HCT116 (cell line): ENCODE data around the gene MORN5. TPM values are rescaled to one million over a fixed set of nuclear protein-coding genes. Genes with fewer than 3 reads are reported as not detected.

Experiments used
- ATAC-seq: fragments of 200-7000 bp; cut with Tn5 transposase; 2 replicates; pipeline ENCODE4 v1.9.1; 2020; ENCODE audit warnings: mild to moderate bottlenecking, moderate library complexity
- BruUV-seq: library from RNA; stranded (reverse); fragments of 400-500 nt; replicated peaks from 2 replicates; lab custom pipeline; 2021; lab: Mats Ljungman, UMichigan
- CTCF ChIA-PET: fragments of 300-600 bp; sonication (Branson Sonifier 250); formaldehyde crosslinking; loops from one replicate; lab custom pipeline; 2021; ENCODE audit warnings: antibody characterized with exemption; lab: Charles Lee
- POLR2A ChIA-PET: fragments of 300-600, 350-600 bp; sonication (Branson Sonifier 250); formaldehyde crosslinking; loops from one replicate; lab custom pipeline; 2021; ENCODE audit warnings: antibody characterized with exemption; lab: Charles Lee
- RAD21 ChIA-PET, 2 experiments: fragments of 300-600 bp; sonication (Branson Sonifier 250); formaldehyde crosslinking; loops; one replicate each; lab custom pipeline; 2023; ENCODE audit warnings: low total read pairs in 2 of 2; ENCODE audit not compliant: uncharacterized antibody in 2 of 2, unreplicated experiment in 2 of 2, low non-redundant PET in 1 of 2; lab: Charles Lee
- DNase-seq: peaks from one replicate; pipeline ENCODE4 v3.0.0-alpha.2; 2010; ENCODE audit warnings: low read depth, low spot score
- H2AFZ ChIP-seq: fragments of 200-600 bp; shearing (Covaris generic), sonication (generic); 2 replicates; pipeline ENCODE4 v1.6.1; 2017; ENCODE audit warnings: low read depth, mixed run types, mixed read lengths, antibody characterized with exemption, low read length; ENCODE audit not compliant: poor library complexity, severe bottlenecking
- H3K27ac ChIP-seq: 2 replicates; pipeline ENCODE4 v1.5.1; 2012; ENCODE audit warnings: low read depth, low read length
- H3K27me3 ChIP-seq: fragments of 200-600 bp; sonication (generic); 2 replicates; pipeline ENCODE4 v1.6.1; 2016; ENCODE audit warnings: mixed run types, low read length, mixed read lengths; ENCODE audit not compliant: insufficient read depth
- H3K36me3 ChIP-seq, 2 experiments: fragments of 200-500 bp in 1 of 2; fragments of 200-600 bp in 1 of 2; sonication (Bioruptor generic) in 1 of 2; sonication (generic) in 1 of 2; 2 replicates each; pipeline versions ENCODE4 v1.5.1 to v1.6.1; 2014 to 2016; ENCODE audit warnings: low read length in 2 of 2, inconsistent platforms in 1 of 2, mixed read lengths in 1 of 2, mixed run types in 1 of 2; ENCODE audit not compliant: insufficient read depth in 2 of 2, control insufficient read depth in 1 of 2
- H3K4me1 ChIP-seq, 2 experiments: fragments of 200-600 bp in 1 of 2; sonication (generic) in 1 of 2; 2 replicates each; pipeline versions ENCODE4 v1.5.1 to v1.6.1; 2012 to 2017; ENCODE audit warnings: low read length in 2 of 2, inconsistent platforms in 1 of 2, mild to moderate bottlenecking in 1 of 2, mixed read lengths in 1 of 2, mixed run types in 1 of 2, moderate library complexity in 1 of 2; ENCODE audit not compliant: insufficient read depth in 2 of 2, control insufficient read depth in 1 of 2
- H3K4me2 ChIP-seq: fragments of 200-600 bp; sonication (generic); 2 replicates; pipeline ENCODE4 v1.6.1; 2017; ENCODE audit warnings: mixed run types, low read length, mixed read lengths
- H3K4me3 ChIP-seq, 2 experiments: fragments of 200-600 bp in 1 of 2; sonication (generic) in 1 of 2; replicated peaks in 1 of 2; 2 replicates each; pipeline ENCODE4 v1.5.1; 2011 to 2016; ENCODE audit warnings: low read length in 2 of 2, control low read depth in 1 of 2, low read depth in 1 of 2, mild to moderate bottlenecking in 1 of 2, mixed read lengths in 1 of 2, mixed run types in 1 of 2
- H3K79me2 ChIP-seq: fragments of 200-600 bp; sonication (generic); 2 replicates; pipeline ENCODE4 v1.6.1; 2017; ENCODE audit warnings: mild to moderate bottlenecking, mixed run types, low read length, moderate library complexity, mixed read lengths; ENCODE audit not compliant: insufficient read depth
- H3K9ac ChIP-seq: fragments of 200-600 bp; sonication (generic); 2 replicates; pipeline ENCODE4 v1.6.1; 2016; ENCODE audit warnings: low read length, mixed read lengths
- H3K9me2 ChIP-seq: fragments of 200-600 bp; sonication (generic), shearing (Covaris generic); 2 replicates; pipeline ENCODE4 v1.6.1; 2017; ENCODE audit warnings: mixed run types, mild to moderate bottlenecking, moderate library complexity; ENCODE audit not compliant: insufficient read depth
- H3K9me3 ChIP-seq, 2 experiments: fragments of 200-500 bp in 1 of 2; fragments of 200-600 bp in 1 of 2; sonication (Bioruptor generic) in 1 of 2; sonication (generic) in 1 of 2; 2 replicates each; pipeline ENCODE4 v1.6.1; 2014 to 2017; ENCODE audit warnings: low read length in 2 of 2, mixed read lengths in 2 of 2, inconsistent platforms in 1 of 2, low read depth in 1 of 2, mild to moderate bottlenecking in 1 of 2, mixed run types in 1 of 2, moderate library complexity in 1 of 2; ENCODE audit not compliant: control insufficient read depth in 1 of 2, insufficient read depth in 1 of 2
- H4K20me1 ChIP-seq: fragments of 200-600 bp; sonication (generic), shearing (Covaris generic); 2 replicates; pipeline ENCODE4 v1.6.1; 2017; ENCODE audit warnings: mixed run types, mild to moderate bottlenecking, moderate library complexity; ENCODE audit not compliant: insufficient read depth
- CBX3 ChIP-seq: IDR thresholded peaks from 2 replicates; pipeline ENCODE4 v1.6.1; 2012; ENCODE audit warnings: low read depth
- CEBPB ChIP-seq: IDR thresholded peaks from 2 replicates; pipeline ENCODE4 v1.6.1; 2012; ENCODE audit warnings: low read depth
- CTCF ChIP-seq, 3 experiments: fragments of 200-600 bp in 1 of 3; sonication (generic) in 1 of 3; IDR thresholded peaks in 2 of 3; conservative IDR thresholded peaks in 1 of 3; 2 replicates each; pipeline ENCODE4 v1.5.1; 2012 to 2017; ENCODE audit warnings: low read depth in 2 of 3, low read length in 2 of 3, antibody characterized with exemption in 1 of 3, borderline replicate concordance in 1 of 3, control low read depth in 1 of 3, mild to moderate bottlenecking in 1 of 3, mixed read lengths in 1 of 3, mixed run types in 1 of 3, moderate library complexity in 1 of 3; ENCODE audit not compliant: insufficient read depth in 1 of 3
- EGR1 ChIP-seq: IDR thresholded peaks from 2 replicates; pipeline ENCODE4 v1.6.1; 2012; ENCODE audit warnings: low read depth
- ELF1 ChIP-seq: IDR thresholded peaks from 2 replicates; pipeline ENCODE4 v1.6.1; 2012; ENCODE audit warnings: low read depth, borderline replicate concordance
- EZH2 ChIP-seq: fragments of 200-600 bp; sonication (generic); IDR thresholded peaks from 2 replicates; pipeline ENCODE4 v1.6.1; 2017; ENCODE audit warnings: antibody characterized with exemption, mixed run types
- EZH2phosphoT487 ChIP-seq: fragments of 200-600 bp; IDR thresholded peaks from 2 replicates; pipeline ENCODE4 v1.6.1; 2018; ENCODE audit warnings: antibody characterized with exemption, borderline replicate concordance
- MAX ChIP-seq: IDR thresholded peaks from 2 replicates; pipeline ENCODE4 v1.6.1; 2012
- POLR2AphosphoS5 ChIP-seq: IDR thresholded peaks from 2 replicates; pipeline ENCODE4 v1.6.1; 2011; ENCODE audit warnings: mild to moderate bottlenecking, low read depth, low read length, moderate library complexity
- RAD21 ChIP-seq: IDR thresholded peaks from 2 replicates; pipeline ENCODE4 v1.6.1; 2012; ENCODE audit warnings: low read depth, mild to moderate bottlenecking
- SIN3A ChIP-seq: IDR thresholded peaks from 2 replicates; pipeline ENCODE4 v1.6.1; 2012; ENCODE audit warnings: low read depth
- SP1 ChIP-seq: IDR thresholded peaks from 2 replicates; pipeline ENCODE4 v1.6.1; 2012; ENCODE audit warnings: low read depth
- SRF ChIP-seq: IDR thresholded peaks from 2 replicates; pipeline ENCODE4 v1.6.1; 2012; ENCODE audit warnings: low read depth
- YY1 ChIP-seq: IDR thresholded peaks from 2 replicates; pipeline ENCODE4 v1.6.1; 2011; ENCODE audit warnings: low read length, low read depth, moderate library complexity, mild to moderate bottlenecking; ENCODE audit not compliant: insufficient replicate concordance; ENCODE audit errors: extremely low read depth
- ZFX ChIP-seq: fragments of 450-650 bp; IDR thresholded peaks from 2 replicates; pipeline ENCODE4 v1.6.1; 2017
- intact Hi-C: fragments of 100-400 bp; cut with micrococcal nuclease; formaldehyde crosslinking; loops from 2 replicates; pipeline ENCODE4 v1.10.0; 2022
- total RNA-seq: library from RNA; stranded (reverse); gene quantifications from one replicate; pipeline ENCODE4 v1.2.1, GENCODE V29; 2021; ENCODE audit not compliant: unreplicated experiment
- TF ChIP-seq, protein P1 (sequence below): IDR thresholded peaks from 2 replicates; pipeline ENCODE4 v1.6.1; 2012; ENCODE audit warnings: low read depth

Gene MORN5
- total RNA-seq, 1 experiment from 2014 or later: not detected

GRCh38 chr9:122124048-122124447 lies 35.7 kb upstream of the MORN5 start:
- BruUV-seq: no TSS peak
- peaks cover 0 to 12% of the 10 kb centered on the region in 2 experiments; a peak in 1 of 4 replicates for H3K4me1 ChIP-seq
- TF ChIP-seq YY1: no peak
- TF ChIP-seq ZFX: no peak
- TF ChIP-seq, protein P1, sequence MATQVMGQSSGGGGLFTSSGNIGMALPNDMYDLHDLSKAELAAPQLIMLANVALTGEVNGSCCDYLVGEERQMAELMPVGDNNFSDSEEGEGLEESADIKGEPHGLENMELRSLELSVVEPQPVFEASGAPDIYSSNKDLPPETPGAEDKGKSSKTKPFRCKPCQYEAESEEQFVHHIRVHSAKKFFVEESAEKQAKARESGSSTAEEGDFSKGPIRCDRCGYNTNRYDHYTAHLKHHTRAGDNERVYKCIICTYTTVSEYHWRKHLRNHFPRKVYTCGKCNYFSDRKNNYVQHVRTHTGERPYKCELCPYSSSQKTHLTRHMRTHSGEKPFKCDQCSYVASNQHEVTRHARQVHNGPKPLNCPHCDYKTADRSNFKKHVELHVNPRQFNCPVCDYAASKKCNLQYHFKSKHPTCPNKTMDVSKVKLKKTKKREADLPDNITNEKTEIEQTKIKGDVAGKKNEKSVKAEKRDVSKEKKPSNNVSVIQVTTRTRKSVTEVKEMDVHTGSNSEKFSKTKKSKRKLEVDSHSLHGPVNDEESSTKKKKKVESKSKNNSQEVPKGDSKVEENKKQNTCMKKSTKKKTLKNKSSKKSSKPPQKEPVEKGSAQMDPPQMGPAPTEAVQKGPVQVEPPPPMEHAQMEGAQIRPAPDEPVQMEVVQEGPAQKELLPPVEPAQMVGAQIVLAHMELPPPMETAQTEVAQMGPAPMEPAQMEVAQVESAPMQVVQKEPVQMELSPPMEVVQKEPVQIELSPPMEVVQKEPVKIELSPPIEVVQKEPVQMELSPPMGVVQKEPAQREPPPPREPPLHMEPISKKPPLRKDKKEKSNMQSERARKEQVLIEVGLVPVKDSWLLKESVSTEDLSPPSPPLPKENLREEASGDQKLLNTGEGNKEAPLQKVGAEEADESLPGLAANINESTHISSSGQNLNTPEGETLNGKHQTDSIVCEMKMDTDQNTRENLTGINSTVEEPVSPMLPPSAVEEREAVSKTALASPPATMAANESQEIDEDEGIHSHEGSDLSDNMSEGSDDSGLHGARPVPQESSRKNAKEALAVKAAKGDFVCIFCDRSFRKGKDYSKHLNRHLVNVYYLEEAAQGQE: no peak
- TF ChIP-seq EGR1: no peak
- no peak for TF ChIP-seq SIN3A
- no peak for TF ChIP-seq ELF1
- TF ChIP-seq CEBPB: no peak
- TF ChIP-seq MAX: no peak
- no peak for TF ChIP-seq CBX3
- TF ChIP-seq SP1: no peak
- no peak for TF ChIP-seq CTCF (IDR thresholded peaks at IDR 0.05 in 2 of 3, conservative IDR thresholded peaks at IDR 0.05 in 1 of 3; ENCODE audit: borderline replicate concordance in 1 of 3, insufficient read depth in 1 of 3, low read depth in 2 of 3, low read length in 2 of 3)
- TF ChIP-seq RAD21: no peak
- no peak for TF ChIP-seq EZH2
- no peak for TF ChIP-seq SRF
- TF ChIP-seq EZH2phosphoT487: no peak
- TF ChIP-seq POLR2AphosphoS5: no peak
- H2AFZ ChIP-seq: no peak overlapping the region
- H3K27me3 ChIP-seq: no peaks in the 10 kb centered on the region
- H3K9me2 ChIP-seq: no peaks in the 10 kb centered on the region
- ChIA-PET CTCF (interaction anchor here (1.0 to 9.5 kb wide), 11 partner anchors 14 to 687 kb away, joined by 3 to 229 read pairs (median 8); no protein-coding TSS in a partner anchor), POLR2A (no interaction called here), RAD21 (interaction anchor here (1.2 to 3.3 kb wide), 4 partner anchors 25 to 331 kb away, joined by 3 to 43 read pairs (median 11); no protein-coding TSS in a partner anchor)
- no peaks in the 10 kb centered on the region for H3K9me3 ChIP-seq
- no peaks in the 10 kb centered on the region for H3K36me3 ChIP-seq
- no peaks in the 10 kb centered on the region for H3K79me2 ChIP-seq
- H4K20me1 ChIP-seq: no peaks in the 10 kb centered on the region
- H3K27ac ChIP-seq: no peak overlapping the region
- DNase-seq: no peak
- no peak overlapping the region for H3K4me3 ChIP-seq
- H3K4me2 ChIP-seq: no peak overlapping the region
- no peak overlapping the region for H3K9ac ChIP-seq
- ATAC-seq: no peak
- intact Hi-C loops: loop anchor here (10.0 kb wide), 1 partner anchor 1231 kb away; the partner anchor contains the start of gene CRB2
